Prostate gland (tissue), 2 donors: ENCODE data around the gene GSS.

Experiments used
- POLR2A ChIP-seq: fragments of 450-650 bp; IDR thresholded peaks from one replicate; pipeline ENCODE4 v1.6.1; 2016; ENCODE audit warnings: antibody characterized with exemption, mild to moderate bottlenecking
- TF ChIP-seq, protein P1 (sequence below), 4 experiments: fragments of 200-600 bp in 2 of 4; fragments of 450-650 bp in 2 of 4; sonication (generic) in 2 of 4; IDR thresholded peaks; 1 replicate in 3 of 4; 2 replicates in 1 of 4; pipeline ENCODE4 v1.5.1; 2016 to 2019; ENCODE audit warnings: antibody characterized with exemption in 4 of 4, mild to moderate bottlenecking in 2 of 4, moderate library complexity in 2 of 4

- TF ChIP-seq, protein P1, sequence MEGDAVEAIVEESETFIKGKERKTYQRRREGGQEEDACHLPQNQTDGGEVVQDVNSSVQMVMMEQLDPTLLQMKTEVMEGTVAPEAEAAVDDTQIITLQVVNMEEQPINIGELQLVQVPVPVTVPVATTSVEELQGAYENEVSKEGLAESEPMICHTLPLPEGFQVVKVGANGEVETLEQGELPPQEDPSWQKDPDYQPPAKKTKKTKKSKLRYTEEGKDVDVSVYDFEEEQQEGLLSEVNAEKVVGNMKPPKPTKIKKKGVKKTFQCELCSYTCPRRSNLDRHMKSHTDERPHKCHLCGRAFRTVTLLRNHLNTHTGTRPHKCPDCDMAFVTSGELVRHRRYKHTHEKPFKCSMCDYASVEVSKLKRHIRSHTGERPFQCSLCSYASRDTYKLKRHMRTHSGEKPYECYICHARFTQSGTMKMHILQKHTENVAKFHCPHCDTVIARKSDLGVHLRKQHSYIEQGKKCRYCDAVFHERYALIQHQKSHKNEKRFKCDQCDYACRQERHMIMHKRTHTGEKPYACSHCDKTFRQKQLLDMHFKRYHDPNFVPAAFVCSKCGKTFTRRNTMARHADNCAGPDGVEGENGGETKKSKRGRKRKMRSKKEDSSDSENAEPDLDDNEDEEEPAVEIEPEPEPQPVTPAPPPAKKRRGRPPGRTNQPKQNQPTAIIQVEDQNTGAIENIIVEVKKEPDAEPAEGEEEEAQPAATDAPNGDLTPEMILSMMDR (IDR thresholded peaks at IDR 0.05), result no peak
- no peak for TF ChIP-seq POLR2A
Measured at GRCh38 chr20:35004051-35004725, 48.6 kb upstream of the GSS start.
